NCI-H748 treated with DMSO at 0.1 percent for 48 hours (cell line): Measurements from ENCODE around the gene WDR12.
"Not testable (repeated sequence)": the region's sequence is repeated elsewhere in the genome, so short reads cannot be mapped to it uniquely, and the experiment has no call there.

Experiments used
- DNase-seq: peaks from one replicate; lab custom pipeline; 2025; lab: John Stamatoyannopoulos, UW

The WDR12 gene

DNA sequence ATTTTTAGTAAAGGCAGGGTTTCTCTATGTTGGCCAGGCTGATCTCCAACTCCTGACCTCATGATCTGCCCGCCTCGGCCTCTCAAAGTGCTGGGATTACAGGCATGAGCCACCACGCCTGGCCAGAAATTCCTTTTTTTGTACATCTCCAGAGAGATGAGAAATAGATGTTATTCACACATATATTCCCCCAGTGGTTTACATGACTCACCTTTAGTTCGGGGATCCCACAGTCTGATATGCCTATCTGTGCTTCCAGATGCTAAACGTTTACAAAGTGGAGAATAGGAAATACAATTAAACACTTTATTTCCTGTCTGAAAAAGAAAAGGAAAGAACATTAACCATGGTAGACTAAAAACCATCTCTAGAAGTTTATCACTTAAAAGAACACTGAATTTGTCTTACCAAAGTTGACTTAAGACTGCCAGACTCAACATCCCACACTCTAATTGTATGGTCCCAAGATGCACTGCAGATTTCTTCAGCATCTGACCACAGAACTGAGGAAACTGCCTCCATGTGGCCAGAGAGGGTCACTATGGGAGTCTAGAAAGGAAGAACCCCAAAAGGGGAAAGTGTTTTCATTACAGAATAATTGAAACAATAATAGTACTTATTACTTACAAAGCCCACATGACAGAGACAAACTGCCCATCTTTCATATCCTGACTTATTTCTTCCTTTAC is 27.3 kb downstream of the WDR12 start:
- no peak for DNase-seq

DNA sequence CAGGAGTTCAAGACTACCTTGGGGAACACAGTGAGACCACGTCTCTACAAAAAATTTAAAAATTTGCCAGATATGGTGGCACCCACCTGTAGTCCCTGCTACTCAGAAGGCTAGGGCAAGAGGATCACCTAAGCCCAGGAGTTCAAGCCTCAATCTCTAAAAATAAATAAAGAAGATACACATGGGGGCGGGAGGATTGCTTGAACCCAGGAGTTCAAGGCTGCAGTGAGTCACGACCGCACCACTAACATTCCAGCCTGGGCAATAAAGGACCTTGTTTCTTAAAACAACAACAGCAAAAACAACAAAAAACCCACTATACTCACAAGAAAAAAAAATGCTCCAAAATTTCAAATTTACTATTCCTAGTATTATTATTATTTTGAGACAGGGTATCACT is 29.9 kb downstream of the WDR12 start:
- DNase-seq: no peak

DNA sequence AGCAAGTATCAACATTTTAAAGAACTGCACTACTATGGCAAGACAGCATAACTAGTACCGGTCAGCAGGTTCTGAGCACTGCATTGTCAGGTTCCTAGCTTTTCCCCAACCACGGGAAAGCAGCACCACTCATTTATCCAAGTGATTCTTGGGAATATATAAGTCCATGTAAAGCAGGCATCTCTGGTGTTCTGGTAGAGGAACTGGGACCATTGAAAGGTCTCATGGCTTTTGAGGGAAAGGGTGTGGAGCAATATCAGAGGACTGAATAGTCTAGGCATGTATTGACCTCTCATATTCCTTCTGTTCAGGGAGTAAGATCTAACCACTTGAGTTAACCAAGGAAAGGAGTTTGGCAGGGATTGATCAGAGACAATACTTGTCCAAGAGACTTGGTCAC is 33.8 kb downstream of the WDR12 start:
- no peak for DNase-seq

DNA sequence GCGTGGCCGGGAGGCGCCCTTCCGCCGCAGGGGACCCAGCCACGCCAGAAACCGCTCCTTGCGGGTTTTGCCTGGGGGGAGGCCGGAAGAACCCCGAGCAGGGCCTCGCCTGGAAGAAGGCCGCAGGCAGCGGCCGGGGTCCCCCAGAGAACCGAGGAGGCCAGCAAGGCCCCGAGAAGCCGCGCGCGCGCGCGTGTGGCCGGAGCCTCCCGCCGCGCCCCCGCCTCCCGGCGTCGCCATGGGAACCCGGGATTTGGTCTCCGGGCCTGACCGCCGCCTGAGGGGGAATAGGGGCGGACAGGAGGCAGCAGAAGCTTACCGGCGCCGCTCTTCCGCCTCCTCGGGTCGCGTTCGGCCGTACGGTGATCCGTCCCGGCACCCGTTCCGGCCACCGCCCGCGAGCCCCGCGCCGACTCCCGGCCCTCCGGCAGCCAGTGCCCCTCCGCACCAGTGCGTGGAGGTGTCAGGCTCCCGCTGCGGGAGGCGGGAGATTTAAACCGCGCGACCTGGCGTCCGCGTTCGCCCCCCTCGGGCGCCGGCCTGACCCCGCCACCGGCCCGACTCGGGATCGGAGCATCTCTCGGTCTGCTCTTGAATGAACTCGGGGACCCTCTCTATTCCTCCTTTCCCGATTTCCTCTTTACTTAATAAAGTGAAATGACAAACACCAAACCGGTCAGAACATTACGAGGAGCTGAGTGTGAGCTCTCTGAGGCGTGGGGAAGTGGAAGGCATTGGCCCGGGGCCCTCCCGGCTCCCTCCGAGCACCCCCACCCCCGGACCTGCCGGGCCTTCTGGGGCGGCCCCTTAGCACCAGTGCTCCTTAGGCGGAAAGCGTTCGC is 40.0 kb downstream of the WDR12 start, which contains the start of gene ICA1L:
TSS of gene ICA1L (minus strand) at position 467 of the 842 bp plus-strand sequence. CDS start 42,757 bp downstream, outside the sequence.
- DNase-seq: peak; percentile 69

DNA sequence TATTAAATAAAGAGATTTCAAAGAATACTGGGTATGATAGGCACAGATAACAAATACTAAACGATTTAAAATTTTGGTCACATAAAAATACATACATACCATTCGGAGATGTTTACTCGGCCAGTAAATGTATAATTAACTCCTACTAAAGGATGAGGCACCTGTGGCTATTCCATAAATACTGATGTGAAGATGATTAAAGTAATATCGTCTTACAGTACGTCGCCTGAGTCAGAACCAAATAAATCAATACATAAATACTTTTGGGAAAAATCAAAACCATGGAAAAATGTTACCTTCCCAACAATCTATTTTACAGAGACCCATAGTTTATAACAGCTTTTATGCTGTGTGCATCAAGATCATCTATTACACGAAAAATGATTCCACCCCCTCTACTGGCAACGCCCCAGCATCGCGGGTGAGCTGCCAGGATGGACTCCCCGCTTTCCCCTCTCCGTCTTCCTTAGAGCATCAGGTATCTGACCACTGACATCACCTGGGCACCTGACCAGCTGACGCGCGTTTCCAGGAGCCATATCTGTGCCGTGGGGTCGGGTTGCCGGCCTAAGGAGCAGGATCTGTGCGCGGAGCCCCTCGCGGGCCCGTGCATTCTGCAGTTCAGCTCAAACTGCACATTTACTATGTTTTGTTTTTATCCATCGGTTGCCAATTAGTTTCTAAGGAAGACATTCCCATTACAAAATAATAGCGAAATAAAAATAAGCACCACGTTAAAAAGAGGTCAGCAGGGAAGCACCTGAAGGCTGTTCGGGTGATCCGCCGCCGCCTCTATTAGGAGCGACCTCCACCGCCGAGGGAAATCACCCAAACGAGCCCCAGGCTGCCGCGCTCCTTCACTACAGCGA is 40.8 kb downstream of the WDR12 start:
- DNase-seq: peak; percentile 97

DNA sequence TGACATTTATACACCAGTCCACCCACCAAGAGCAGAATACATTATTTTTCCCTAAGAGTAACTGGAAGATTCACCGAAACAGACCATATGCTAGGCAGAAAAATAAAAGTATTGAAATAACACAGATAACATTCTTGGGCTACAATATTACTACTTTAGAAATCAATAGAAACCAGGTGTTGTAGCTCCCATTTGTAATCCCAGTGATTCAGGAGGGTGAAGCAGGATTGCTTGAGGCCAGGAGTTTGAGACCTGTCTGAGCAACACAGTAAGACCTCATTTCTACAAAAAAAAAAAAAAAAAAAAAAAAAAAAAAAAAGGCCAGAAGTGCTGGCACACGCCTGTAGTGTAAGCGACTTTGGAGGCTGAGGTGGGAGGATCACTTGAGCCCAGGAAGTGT is 49.5 kb downstream of the WDR12 start:
- no peak for DNase-seq

DNA sequence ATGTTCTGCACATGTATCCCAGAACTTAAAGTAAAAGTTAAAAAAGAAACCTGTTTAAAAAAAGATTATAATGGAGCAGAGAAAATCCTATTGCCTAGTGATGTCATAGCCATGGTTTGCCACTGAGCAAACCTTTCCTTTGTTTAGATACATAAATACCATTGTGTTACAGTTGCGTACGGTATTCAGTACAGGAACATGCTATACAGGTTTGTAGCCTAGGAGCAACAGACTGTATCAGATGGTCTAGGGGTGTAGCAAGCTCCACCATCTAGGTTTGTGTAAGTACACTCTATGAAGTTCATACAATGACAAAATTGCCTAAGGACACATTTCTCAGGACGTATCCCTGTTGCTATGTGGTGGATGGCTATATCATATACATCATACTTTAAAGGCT is 52.9 kb downstream of the WDR12 start:
- DNase-seq: no peak

DNA sequence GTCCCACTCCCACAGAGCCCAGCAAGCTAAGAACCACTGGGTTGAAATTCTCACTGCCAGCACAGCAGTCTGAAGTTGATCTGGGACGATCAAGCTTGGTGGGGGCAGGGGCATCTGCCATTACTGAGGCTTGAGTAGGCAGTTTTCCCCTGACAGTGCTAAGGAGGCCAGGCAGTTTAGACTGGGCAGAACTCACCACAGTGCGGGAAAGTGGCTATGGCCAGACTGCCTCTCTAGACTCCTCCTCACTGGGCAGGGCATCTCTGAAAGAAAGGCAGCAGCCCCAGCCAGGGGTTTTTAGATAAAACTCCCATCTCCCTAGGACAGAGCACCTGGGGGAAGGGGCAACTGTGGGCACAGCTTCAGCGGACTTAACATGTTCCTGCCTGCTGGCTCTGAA is 62.1 kb downstream of the WDR12 start:
- not testable (repeated sequence) for DNase-seq

DNA sequence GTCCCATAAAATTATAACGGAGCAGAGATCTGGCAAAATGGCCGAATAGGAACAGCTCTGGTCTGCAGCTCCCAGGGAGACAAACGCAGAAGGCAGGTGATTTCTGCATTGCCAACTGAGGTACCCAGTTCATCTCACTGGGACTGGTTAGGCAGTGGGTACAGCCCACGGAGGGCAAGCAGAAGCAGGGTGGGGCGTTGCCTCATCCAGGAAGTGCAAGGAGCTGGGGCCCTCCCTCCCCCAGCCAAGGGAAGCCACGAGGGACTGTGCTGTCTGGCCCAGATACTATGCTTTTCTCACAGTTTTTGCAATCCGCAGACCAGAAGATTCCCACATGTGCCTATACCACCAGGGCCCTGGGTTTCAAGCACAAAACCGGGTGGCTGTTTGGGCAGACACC is 62.7 kb downstream of the WDR12 start:
- no peak for DNase-seq

DNA sequence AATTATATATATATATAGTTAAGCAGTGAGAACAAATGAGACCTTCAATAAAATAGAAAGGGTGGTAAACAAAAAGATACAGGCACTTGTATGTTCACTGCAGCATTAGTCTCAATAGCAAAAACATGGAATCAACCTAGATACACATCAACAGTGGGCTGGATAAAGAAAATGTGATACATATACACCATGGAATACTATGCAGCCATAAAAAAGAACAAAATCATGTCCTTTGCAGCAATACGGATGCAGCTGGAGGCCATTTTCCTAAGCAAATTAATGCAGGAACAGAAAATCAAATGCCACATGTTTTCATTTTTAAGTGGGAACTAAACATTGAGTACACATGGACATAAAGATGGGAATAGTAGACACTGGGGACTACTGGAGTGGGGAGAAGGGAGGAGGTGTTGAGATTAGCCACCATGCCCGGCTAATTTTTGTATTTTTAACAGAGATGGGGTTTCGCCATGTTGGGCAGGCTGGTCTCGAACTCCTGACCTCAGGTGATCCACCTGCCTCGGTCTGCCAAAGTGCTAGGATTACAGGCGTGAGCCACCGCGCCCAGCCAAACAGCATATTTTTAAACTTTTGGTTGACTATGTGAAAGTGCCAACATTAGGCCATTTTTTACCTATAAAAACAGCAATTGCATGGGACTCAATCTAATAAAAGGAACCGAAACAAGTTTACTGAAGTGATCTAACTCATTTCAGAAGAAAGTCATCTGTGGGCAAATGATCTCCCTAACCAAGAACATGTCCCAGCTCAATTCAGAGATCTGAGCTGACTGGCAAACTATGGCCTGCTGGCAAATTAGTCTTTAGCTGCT is 63.6 kb downstream of the WDR12 start:
- no peak for DNase-seq

DNA sequence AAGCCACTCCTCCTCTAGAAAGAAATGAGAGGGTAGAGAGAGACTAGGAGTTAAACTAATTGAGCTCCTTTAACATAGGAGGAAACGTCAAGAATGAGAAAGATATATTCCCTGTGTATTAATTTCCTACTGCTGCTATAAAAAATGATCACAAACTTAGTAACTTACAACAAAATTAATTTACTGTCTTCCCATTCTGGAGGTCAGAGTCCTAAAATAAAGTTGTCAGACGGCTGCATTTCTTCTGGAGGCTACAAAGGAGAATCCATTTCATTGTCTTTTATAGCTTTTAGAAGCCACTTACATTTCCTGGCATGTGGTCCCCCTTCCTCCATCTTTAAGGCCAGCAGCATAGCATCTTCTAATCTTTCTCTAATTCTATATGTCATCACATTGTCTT is 66.8 kb downstream of the WDR12 start:
- no peak for DNase-seq

DNA sequence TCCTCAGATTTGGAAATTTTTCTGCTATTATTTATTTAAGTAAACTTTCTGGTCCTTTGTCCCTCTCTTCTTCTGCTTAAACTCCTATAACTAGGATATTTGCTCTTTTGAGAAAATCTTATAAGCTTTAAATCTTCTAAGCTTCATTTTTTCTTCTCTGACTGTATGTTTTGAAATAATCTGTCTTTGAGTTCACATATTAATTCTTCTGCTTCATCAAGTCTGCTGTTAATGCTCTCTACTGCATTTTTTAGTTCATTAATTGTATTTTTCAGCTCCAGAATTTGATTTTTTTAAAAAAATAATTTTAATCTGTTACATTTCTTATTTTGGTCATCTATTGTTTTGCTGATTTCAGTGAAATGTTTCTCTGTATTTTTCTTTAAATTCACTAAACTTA is 68.8 kb downstream of the WDR12 start:
- no peak for DNase-seq

DNA sequence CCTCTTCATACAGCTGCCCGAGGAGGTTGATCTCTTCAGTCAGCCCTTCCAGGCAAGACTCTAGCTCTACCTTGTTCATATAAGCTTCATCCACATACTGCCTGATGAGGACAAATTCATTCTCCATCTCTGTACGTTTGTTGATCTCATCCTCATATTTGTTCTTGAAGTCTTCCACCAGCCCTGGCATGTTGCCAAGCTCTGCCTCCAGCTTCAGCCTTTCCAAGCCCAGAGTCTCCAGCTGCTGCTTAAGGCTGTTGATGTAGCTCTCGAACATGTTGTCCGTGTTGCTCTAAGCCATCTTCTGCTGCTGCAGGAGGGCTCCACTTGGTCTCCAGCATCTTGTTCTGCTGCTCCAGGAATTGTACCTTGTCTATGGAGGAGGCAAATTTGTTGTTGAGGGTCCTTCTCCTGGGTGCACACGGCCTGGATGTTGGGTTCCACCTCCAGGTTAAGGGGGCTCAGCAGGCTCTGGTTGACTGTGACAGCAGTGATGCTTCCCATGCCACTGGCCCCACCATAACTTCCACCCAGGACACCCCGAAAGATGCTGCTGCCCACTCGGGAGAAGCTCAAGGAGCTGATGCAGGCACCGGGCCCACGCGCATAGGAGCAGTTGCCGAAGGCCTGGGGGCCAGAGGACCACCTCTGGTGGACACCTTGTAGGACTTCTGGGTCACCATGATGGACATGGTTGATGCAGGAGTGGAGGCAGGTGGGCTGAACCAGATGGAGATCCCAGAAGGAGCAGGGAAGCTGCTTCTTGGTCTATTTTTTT is 70.2 kb downstream of the WDR12 start:
- DNase-seq: no peak

DNA sequence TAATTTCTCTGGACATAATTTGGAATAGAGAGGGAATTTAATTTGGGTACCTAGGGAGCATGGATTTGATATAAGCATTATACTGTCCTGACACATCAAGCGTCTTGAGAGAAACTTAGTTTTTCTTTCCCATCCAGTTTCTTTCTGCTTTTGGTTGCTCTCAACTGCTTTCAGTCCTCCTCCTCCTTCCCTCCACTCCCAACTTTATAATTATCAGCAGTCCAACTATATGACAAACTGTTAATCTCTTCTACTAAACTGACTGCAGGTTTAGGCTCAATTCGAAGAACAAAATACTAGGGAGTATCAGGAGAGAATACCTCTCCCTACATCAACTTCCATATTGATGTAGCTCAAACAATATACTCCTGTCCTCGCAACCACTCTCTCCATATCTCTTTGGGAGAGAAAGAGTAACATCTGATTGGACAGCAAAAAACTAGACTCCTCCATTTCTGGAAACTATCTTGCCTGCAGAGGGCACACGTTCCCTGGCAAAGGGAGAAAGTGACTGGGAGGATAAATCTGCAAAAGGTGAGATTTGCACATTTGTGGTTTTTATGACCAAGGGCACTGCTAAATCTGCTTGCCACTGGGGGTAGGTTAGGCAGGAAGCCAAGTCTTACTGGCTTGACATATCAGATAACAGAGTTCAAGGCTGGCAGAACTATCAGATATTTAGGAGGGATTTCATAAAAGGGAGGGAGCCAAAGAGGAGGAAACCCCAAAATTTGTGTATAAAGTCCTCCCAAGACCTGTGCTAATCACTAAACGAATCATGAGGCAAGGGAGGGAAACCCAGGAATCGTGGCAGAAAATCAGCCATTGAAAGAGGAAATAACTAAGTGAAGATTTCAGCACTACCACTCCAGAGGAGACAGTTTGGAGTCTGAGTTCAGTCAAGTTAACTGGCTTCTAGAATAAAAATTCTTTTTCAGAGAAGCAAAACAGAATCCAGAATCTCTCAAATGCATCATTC is 79.9 kb downstream of the WDR12 start:
- DNase-seq: peak; percentile 74

DNA sequence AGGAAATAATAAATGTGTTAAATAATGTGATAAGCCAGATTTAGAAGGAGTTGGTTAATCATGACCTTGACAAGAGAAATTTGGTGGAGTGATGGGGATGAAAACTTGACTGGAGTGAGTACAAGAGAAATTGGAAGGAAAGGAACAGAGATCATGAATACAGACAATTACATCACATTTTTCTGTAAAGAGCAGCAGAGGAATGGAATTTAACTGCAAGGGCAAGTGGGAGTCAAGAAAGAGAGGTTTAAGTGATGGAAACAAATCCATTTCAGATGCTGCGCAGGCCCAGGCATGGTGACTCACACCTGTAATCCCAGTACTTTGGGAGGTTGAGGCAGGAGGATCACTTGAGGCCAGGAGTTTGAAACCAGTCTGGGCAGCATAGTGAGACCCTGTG is 86.6 kb downstream of the WDR12 start:
- DNase-seq: no peak
